HG03521 (cell line): ENCODE results near the gene GLIPR1.
"Not testable (repeated sequence)": the region's sequence is repeated elsewhere in the genome, so short reads cannot be mapped to it uniquely, and the experiment has no call there.

Source experiments
- ATAC-seq: cut with Tn5 transposase; IDR thresholded peaks from one replicate; pipeline ENCODE4 v1.9.1; 2021; ENCODE audit warnings: mild to moderate bottlenecking, moderate library complexity; ENCODE audit not compliant: unreplicated experiment

Gene GLIPR1

GRCh38 chr12:75480469-75480949 is at the start of gene GLIPR1:
Gene GLIPR1, plus strand, starts transcription at chr12:75480755. Its CDS starts 126 bp downstream, at chr12:75480881.
- ATAC-seq = peak; percentile 90

GRCh38 chr12:75432924-75433323 is 47.6 kb upstream of the GLIPR1 start:
- no peak for ATAC-seq

- no peak for ATAC-seq
Observed at GRCh38 chr12:75437564-75437963, 43.0 kb upstream of the GLIPR1 start.

- ATAC-seq = no peak
Observed at GRCh38 chr12:75438059-75438754, 42.3 kb upstream of the GLIPR1 start.

GRCh38 chr12:75439048-75439447 is 41.5 kb upstream of the GLIPR1 start:
- ATAC-seq = no peak

- ATAC-seq = no peak
Observed at GRCh38 chr12:75439930-75440329, 40.6 kb upstream of the GLIPR1 start.

GRCh38 chr12:75441687-75442449 is 38.7 kb upstream of the GLIPR1 start:
- not testable (repeated sequence) for ATAC-seq

- ATAC-seq = not testable (repeated sequence)
Observed at GRCh38 chr12:75442454-75442853, 38.1 kb upstream of the GLIPR1 start.

- ATAC-seq = no peak
Observed at GRCh38 chr12:75443709-75444108, 36.8 kb upstream of the GLIPR1 start.

GRCh38 chr12:75444429-75445136 is 36.0 kb upstream of the GLIPR1 start:
- no peak for ATAC-seq

- ATAC-seq = not testable (repeated sequence)
Observed at GRCh38 chr12:75445137-75445507, 35.4 kb upstream of the GLIPR1 start.

GRCh38 chr12:75446857-75447256 is 33.7 kb upstream of the GLIPR1 start:
- ATAC-seq = no peak

GRCh38 chr12:75447691-75448393 is 32.7 kb upstream of the GLIPR1 start:
- no peak for ATAC-seq

GRCh38 chr12:75452675-75453330 is 27.8 kb upstream of the GLIPR1 start:
- ATAC-seq = no peak

- no peak for ATAC-seq
Observed at GRCh38 chr12:75455839-75456238, 24.7 kb upstream of the GLIPR1 start.

- no peak for ATAC-seq
Observed at GRCh38 chr12:75457191-75457590, 23.4 kb upstream of the GLIPR1 start.

GRCh38 chr12:75457866-75458265 is 22.7 kb upstream of the GLIPR1 start:
- not testable (repeated sequence) for ATAC-seq

GRCh38 chr12:75459755-75460154 is 20.8 kb upstream of the GLIPR1 start:
- no peak for ATAC-seq

GRCh38 chr12:75460204-75460603 is 20.4 kb upstream of the GLIPR1 start:
- ATAC-seq = no peak
